IPS DF 19.7 (cell line): ENCODE data around the gene RAB10.
"Not testable (repeated sequence)": the region's sequence is repeated elsewhere in the genome, so short reads cannot be mapped to it uniquely, and the experiment has no call there.

Experiments used
- DNase-seq: peaks from one replicate; pipeline ENCODE4 v3.0.0-alpha.2; 2013; ENCODE audit warnings: low read depth, low spot score

Gene RAB10

GRCh38 chr2:26157580-26157979 lies 123.7 kb downstream of the RAB10 start:
- DNase-seq, result no peak

GRCh38 chr2:26161926-26162325 lies 128.0 kb downstream of the RAB10 start:
- DNase-seq, result no peak

GRCh38 chr2:26162963-26163362 lies 129.1 kb downstream of the RAB10 start:
- no peak for DNase-seq

GRCh38 chr2:26164231-26164630 lies 130.3 kb downstream of the RAB10 start:
- no peak for DNase-seq

- no peak for DNase-seq
Observed at GRCh38 chr2:26164641-26165211, 130.8 kb downstream of the RAB10 start.

- no peak for DNase-seq
Observed at GRCh38 chr2:26165403-26165802, 131.5 kb downstream of the RAB10 start.

- DNase-seq, result not testable (repeated sequence)
Observed at GRCh38 chr2:26166541-26166940, 132.7 kb downstream of the RAB10 start.

GRCh38 chr2:26168785-26169184 lies 134.9 kb downstream of the RAB10 start:
- DNase-seq, result no peak

GRCh38 chr2:26169226-26169625 lies 135.3 kb downstream of the RAB10 start:
- no peak for DNase-seq

GRCh38 chr2:26169681-26170414 lies 136.0 kb downstream of the RAB10 start:
- no peak for DNase-seq

GRCh38 chr2:26170795-26171194 lies 136.9 kb downstream of the RAB10 start:
- DNase-seq, result no peak

GRCh38 chr2:26172189-26172870 lies 138.4 kb downstream of the RAB10 start:
- no peak for DNase-seq

GRCh38 chr2:26172871-26173775 lies 139.2 kb downstream of the RAB10 start, which contains the start of gene GAREM2:
Gene GAREM2, plus strand, starts transcription at chr2:26173088. Its CDS starts 133 bp downstream, at chr2:26173221.
- DNase-seq, result no peak

GRCh38 chr2:26173776-26174482 lies 140.0 kb downstream of the RAB10 start:
- DNase-seq, result no peak

GRCh38 chr2:26174691-26175465 lies 141.0 kb downstream of the RAB10 start:
- no peak for DNase-seq

- no peak for DNase-seq
Observed at GRCh38 chr2:26175466-26176278, 141.8 kb downstream of the RAB10 start.

- DNase-seq, result no peak
Observed at GRCh38 chr2:26176279-26176615, 142.4 kb downstream of the RAB10 start.

GRCh38 chr2:26177122-26177521 lies 143.2 kb downstream of the RAB10 start:
- no peak for DNase-seq

GRCh38 chr2:26178246-26178645 lies 144.4 kb downstream of the RAB10 start:
- DNase-seq, result no peak
